K562 (cell line): Measurements from ENCODE around the gene TARBP1. TPM values are rescaled to one million over a fixed set of nuclear protein-coding genes. Genes with fewer than 3 reads are reported as not detected.

Source experiments
- ARID1B ChIP-seq: fragments of 450-650 bp; IDR thresholded peaks from 2 replicates; pipeline ENCODE4 v1.6.1; 2016; ENCODE audit warnings: antibody characterized with exemption, mild to moderate bottlenecking, inconsistent platforms
- CCNT2 ChIP-seq: IDR thresholded peaks from 2 replicates; pipeline ENCODE4 v1.6.1; 2011; ENCODE audit warnings: borderline replicate concordance, low read depth, mild to moderate bottlenecking, moderate library complexity, mixed read lengths, low read length; ENCODE audit not compliant: insufficient read length; ENCODE audit errors: extremely low read depth
- CTBP1 ChIP-seq: fragments of 450-650 bp; IDR thresholded peaks from 2 replicates; pipeline ENCODE4 v1.6.1; 2016; ENCODE audit warnings: borderline replicate concordance
- FOXM1 ChIP-seq, 2 experiments: fragments of 450-650 bp in 1 of 2; sonication (generic) in 1 of 2; formaldehyde crosslinking in 1 of 2; IDR thresholded peaks; 2 replicates each; pipeline versions ENCODE4 v1.6.1 to v1.9.0; 2017 to 2022; ENCODE audit warnings: low read depth in 2 of 2, mild to moderate bottlenecking in 2 of 2, missing genetic modification reagents in 1 of 2, moderate library complexity in 1 of 2
- JUN ChIP-seq, 2 experiments: sonication (generic) in 1 of 2; formaldehyde crosslinking in 1 of 2; IDR thresholded peaks; 2 replicates each; pipeline versions ENCODE4 v1.6.1 to v1.8.0; 2012 to 2022; ENCODE audit warnings: borderline replicate concordance in 2 of 2, mild to moderate bottlenecking in 2 of 2, improper control_type of control experiment in 1 of 2, low read depth in 1 of 2, low read length in 1 of 2, missing genetic modification reagents in 1 of 2
- MAZ ChIP-seq, 2 experiments: fragments of 450-650 bp in 1 of 2; sonication (generic) in 1 of 2; formaldehyde crosslinking; IDR thresholded peaks in 1 of 2; conservative IDR thresholded peaks in 1 of 2; 2 replicates each; pipeline versions ENCODE4 v1.4.0 to v1.5.0; 2020; ENCODE audit warnings: mild to moderate bottlenecking in 1 of 2, missing genetic modification reagents in 1 of 2
- MTF1 ChIP-seq: fragments of 250-450 bp; sonication (Bioruptor Pico); IDR thresholded peaks from 2 replicates; pipeline ENCODE4 v1.9.0; 2021; ENCODE audit warnings: moderate library complexity, mild to moderate bottlenecking, inconsistent platforms, borderline replicate concordance
- MXI1 ChIP-seq: IDR thresholded peaks from 2 replicates; pipeline ENCODE4 v1.6.1; 2011; ENCODE audit warnings: low read depth, mild to moderate bottlenecking, improper control_type of control experiment, low read length
- RBM34 ChIP-seq: fragments of 200-400 bp; formaldehyde crosslinking; IDR thresholded peaks from 2 replicates; pipeline ENCODE4 v1.6.1; 2018; ENCODE audit warnings: low read length, borderline replicate concordance; ENCODE audit not compliant: insufficient read depth
- TCFL5 ChIP-seq: fragments of 250-450 bp; sonication (Bioruptor Pico); conservative IDR thresholded peaks from 2 replicates; pipeline ENCODE4 v1.6.1; 2021; ENCODE audit warnings: mild to moderate bottlenecking, moderate library complexity, matching md5 sums
- WHSC1 ChIP-seq: IDR thresholded peaks from one replicate; pipeline ENCODE4 v1.6.1; 2012; ENCODE audit warnings: low read length, control low read depth, inconsistent platforms
- ZBTB8A ChIP-seq: fragments of 450-650 bp; IDR thresholded peaks from 2 replicates; pipeline ENCODE4 v1.6.1; 2018; ENCODE audit warnings: mild to moderate bottlenecking, moderate library complexity; ENCODE audit not compliant: partially characterized antibody
- ZFPM2 ChIP-seq: fragments of 250-450 bp; sonication (Bioruptor Pico); IDR thresholded peaks from 2 replicates; pipeline ENCODE4 v1.5.1; 2022; ENCODE audit warnings: mild to moderate bottlenecking
- polyA plus RNA-seq, 8 experiments: library from polyadenylated mRNA; depleted of rRNA in 4 of 8; stranded (reverse) in 5 of 8; unstranded in 3 of 8; fragments of >200 nt; fragmentation: Nextera tagmentation in 2 of 8; fragmentation: Illumina TruSeq in 1 of 8; extraction: Ambion mirVana in 2 of 8; extraction: Trizol in 1 of 8; gene quantifications; 2 replicates each; pipeline versions ENCODE4 v1.2.1 to v1.2.3, GENCODE V29; 2011 to 2014; ENCODE audit warnings: inconsistent platforms in 1 of 8, missing spikeins in 1 of 8
- total RNA-seq, 7 experiments: library from RNA; depleted of rRNA in 6 of 7; stranded (reverse); fragments of >200 nt in 6 of 7; fragmentation: Illumina TruSeq in 2 of 7; extraction: Trizol in 2 of 7; gene quantifications; 2 replicates each; pipeline versions ENCODE4 v1.2.1 to v1.2.3, GENCODE V29; 2011 to 2021; ENCODE audit warnings: low replicate concordance in 1 of 7
- TF ChIP-seq, protein P1 (sequence below): fragments of 250-450 bp; sonication (Bioruptor Pico); IDR thresholded peaks from 2 replicates; pipeline ENCODE4 v1.4.0; 2020; ENCODE audit warnings: mild to moderate bottlenecking, moderate library complexity
- TF ChIP-seq, protein P2 (sequence below), 2 experiments: fragments of 450-650 bp in 1 of 2; sonication (generic) in 1 of 2; formaldehyde crosslinking in 1 of 2; IDR thresholded peaks in 1 of 2; conservative IDR thresholded peaks in 1 of 2; 2 replicates each; pipeline versions ENCODE4 v1.6.1 to v1.8.1; 2016 to 2023; ENCODE audit warnings: mild to moderate bottlenecking in 2 of 2, moderate library complexity in 2 of 2, inconsistent platforms in 1 of 2, missing genetic modification reagents in 1 of 2
- TF ChIP-seq, protein P3 (sequence below): IDR thresholded peaks from 3 replicates; pipeline ENCODE4 v1.6.1; 2011; ENCODE audit warnings: borderline replicate concordance, mild to moderate bottlenecking, moderate library complexity; ENCODE audit not compliant: insufficient read length; ENCODE audit errors: extremely low read depth
- TF ChIP-seq, protein P4 (sequence below): fragments of 450-650 bp; IDR thresholded peaks from 2 replicates; pipeline ENCODE4 v1.6.1; 2017; ENCODE audit warnings: antibody characterized with exemption

Gene TARBP1
- total and polyA plus RNA-seq, 9 of the 15 experiments (the other 6 are each of a cell fraction or from before 2014, with no cell fraction given) = 8.8 to 48.0 (median 22.9) TPM

DNA sequence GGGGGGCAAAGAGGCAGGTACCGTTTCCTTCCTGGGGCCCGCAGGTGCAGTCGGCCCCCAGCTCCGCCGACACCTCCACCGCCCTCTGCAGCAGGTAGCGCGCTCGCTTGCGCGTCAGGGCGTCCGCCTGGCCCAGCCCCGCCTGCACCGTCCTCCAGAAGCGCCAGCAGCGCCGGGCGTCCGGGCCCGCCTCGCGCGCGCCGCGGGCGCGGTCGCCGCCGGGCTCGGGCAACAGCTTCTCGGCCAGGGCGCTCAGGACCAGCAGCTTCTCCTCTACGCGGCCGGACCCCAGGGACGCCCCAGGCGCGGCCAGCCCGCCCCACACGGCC, 863 bp downstream of the TARBP1 start (continued):
- TF ChIP-seq JUN (IDR thresholded peaks at IDR 0.05; ENCODE audit: borderline replicate concordance, low read depth, low read length) (no peak), JUN (CRISPR knock-in tag; IDR thresholded peaks at IDR 0.05; ENCODE audit: borderline replicate concordance) (peak; percentile 45; the same call in 1 of the 2 replicates), CTBP1 (peak; percentile 19; the same call in 1 of the 2 replicates), ZBTB8A (no peak), FOXM1 (IDR thresholded peaks at IDR 0.05; ENCODE audit: low read depth) (no peak), FOXM1 (CRISPR knock-in tag; IDR thresholded peaks at IDR 0.05; ENCODE audit: low read depth) (0 out of 2 replicates have a peak, but pooled peaks have one; percentile 11), CCNT2 (peak; percentile 58), MAZ (CRISPR knock-in tag; conservative IDR thresholded peaks at IDR 0.05 in 1 of 2, IDR thresholded peaks at IDR 0.05 in 1 of 2) (peak; percentile 12 to 59; a peak in 1 of 4 replicates), MTF1 (CRISPR knock-in tag) (no peak), MXI1 (no peak), WHSC1 (no peak), ZFPM2 (CRISPR knock-in tag) (no peak), ARID1B (no peak), TCFL5 (CRISPR knock-in tag) (no peak), RBM34 (no peak)
- TF ChIP-seq, protein P1, sequence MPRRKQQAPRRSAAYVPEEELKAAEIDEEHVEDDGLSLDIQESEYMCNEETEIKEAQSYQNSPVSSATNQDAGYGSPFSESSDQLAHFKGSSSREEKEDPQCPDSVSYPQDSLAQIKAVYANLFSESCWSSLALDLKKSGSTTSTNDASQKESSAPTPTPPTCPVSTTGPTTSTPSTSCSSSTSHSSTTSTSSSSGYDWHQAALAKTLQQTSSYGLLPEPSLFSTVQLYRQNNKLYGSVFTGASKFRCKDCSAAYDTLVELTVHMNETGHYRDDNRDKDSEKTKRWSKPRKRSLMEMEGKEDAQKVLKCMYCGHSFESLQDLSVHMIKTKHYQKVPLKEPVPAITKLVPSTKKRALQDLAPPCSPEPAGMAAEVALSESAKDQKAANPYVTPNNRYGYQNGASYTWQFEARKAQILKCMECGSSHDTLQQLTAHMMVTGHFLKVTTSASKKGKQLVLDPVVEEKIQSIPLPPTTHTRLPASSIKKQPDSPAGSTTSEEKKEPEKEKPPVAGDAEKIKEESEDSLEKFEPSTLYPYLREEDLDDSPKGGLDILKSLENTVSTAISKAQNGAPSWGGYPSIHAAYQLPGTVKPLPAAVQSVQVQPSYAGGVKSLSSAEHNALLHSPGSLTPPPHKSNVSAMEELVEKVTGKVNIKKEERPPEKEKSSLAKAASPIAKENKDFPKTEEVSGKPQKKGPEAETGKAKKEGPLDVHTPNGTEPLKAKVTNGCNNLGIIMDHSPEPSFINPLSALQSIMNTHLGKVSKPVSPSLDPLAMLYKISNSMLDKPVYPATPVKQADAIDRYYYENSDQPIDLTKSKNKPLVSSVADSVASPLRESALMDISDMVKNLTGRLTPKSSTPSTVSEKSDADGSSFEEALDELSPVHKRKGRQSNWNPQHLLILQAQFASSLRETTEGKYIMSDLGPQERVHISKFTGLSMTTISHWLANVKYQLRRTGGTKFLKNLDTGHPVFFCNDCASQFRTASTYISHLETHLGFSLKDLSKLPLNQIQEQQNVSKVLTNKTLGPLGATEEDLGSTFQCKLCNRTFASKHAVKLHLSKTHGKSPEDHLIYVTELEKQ (CRISPR knock-in tag) = no peak
- TF ChIP-seq, protein P2, sequence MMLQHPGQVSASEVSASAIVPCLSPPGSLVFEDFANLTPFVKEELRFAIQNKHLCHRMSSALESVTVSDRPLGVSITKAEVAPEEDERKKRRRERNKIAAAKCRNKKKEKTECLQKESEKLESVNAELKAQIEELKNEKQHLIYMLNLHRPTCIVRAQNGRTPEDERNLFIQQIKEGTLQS (IDR thresholded peaks at IDR 0.05) = no peak
- TF ChIP-seq, protein P2 (CRISPR knock-in tag; conservative IDR thresholded peaks at IDR 0.05) = no peak
- TF ChIP-seq, protein P3, sequence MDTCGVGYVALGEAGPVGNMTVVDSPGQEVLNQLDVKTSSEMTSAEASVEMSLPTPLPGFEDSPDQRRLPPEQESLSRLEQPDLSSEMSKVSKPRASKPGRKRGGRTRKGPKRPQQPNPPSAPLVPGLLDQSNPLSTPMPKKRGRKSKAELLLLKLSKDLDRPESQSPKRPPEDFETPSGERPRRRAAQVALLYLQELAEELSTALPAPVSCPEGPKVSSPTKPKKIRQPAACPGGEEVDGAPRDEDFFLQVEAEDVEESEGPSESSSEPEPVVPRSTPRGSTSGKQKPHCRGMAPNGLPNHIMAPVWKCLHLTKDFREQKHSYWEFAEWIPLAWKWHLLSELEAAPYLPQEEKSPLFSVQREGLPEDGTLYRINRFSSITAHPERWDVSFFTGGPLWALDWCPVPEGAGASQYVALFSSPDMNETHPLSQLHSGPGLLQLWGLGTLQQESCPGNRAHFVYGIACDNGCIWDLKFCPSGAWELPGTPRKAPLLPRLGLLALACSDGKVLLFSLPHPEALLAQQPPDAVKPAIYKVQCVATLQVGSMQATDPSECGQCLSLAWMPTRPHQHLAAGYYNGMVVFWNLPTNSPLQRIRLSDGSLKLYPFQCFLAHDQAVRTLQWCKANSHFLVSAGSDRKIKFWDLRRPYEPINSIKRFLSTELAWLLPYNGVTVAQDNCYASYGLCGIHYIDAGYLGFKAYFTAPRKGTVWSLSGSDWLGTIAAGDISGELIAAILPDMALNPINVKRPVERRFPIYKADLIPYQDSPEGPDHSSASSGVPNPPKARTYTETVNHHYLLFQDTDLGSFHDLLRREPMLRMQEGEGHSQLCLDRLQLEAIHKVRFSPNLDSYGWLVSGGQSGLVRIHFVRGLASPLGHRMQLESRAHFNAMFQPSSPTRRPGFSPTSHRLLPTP = no peak
- TF ChIP-seq, protein P4, sequence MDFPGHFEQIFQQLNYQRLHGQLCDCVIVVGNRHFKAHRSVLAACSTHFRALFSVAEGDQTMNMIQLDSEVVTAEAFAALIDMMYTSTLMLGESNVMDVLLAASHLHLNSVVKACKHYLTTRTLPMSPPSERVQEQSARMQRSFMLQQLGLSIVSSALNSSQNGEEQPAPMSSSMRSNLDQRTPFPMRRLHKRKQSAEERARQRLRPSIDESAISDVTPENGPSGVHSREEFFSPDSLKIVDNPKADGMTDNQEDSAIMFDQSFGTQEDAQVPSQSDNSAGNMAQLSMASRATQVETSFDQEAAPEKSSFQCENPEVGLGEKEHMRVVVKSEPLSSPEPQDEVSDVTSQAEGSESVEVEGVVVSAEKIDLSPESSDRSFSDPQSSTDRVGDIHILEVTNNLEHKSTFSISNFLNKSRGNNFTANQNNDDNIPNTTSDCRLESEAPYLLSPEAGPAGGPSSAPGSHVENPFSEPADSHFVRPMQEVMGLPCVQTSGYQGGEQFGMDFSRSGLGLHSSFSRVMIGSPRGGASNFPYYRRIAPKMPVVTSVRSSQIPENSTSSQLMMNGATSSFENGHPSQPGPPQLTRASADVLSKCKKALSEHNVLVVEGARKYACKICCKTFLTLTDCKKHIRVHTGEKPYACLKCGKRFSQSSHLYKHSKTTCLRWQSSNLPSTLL = no peak
